ENCODE data around the gene ARHGEF40.
A peak's percentile ranks its signal among the peaks of the same experiment; 100 is the strongest.
"Not testable (repeated sequence)": the region's sequence is repeated elsewhere in the genome, so short reads cannot be mapped to it uniquely, and the experiment has no call there.

Gene ARHGEF40

GRCh38 chr14:21040370-21040925 lies 29.7 kb upstream of the ARHGEF40 start:
- no peak for DNase-seq

GRCh38 chr14:21040941-21041340 lies 29.2 kb upstream of the ARHGEF40 start:
- DNase-seq: not testable (repeated sequence)

- no peak for DNase-seq
Measured at GRCh38 chr14:21041676-21042433, 28.2 kb upstream of the ARHGEF40 start, which contains the start of gene RNASE7. Gene RNASE7 (plus strand): TSS chr14:21042362. CDS start chr14:21042993, 631 bp downstream.

- DNase-seq: no peak
Measured at GRCh38 chr14:21042918-21043317, 27.2 kb upstream of the ARHGEF40 start.

- DNase-seq: no peak
Measured at GRCh38 chr14:21043387-21043973, 26.6 kb upstream of the ARHGEF40 start.

- no peak for DNase-seq
Measured at GRCh38 chr14:21043974-21044618, 26.0 kb upstream of the ARHGEF40 start.

GRCh38 chr14:21047378-21047781 lies 22.7 kb upstream of the ARHGEF40 start:
- no peak for DNase-seq

GRCh38 chr14:21048638-21049037 lies 21.5 kb upstream of the ARHGEF40 start:
- no peak for DNase-seq

GRCh38 chr14:21049271-21049673 lies 20.8 kb upstream of the ARHGEF40 start:
- DNase-seq: no peak

- no peak for DNase-seq
Measured at GRCh38 chr14:21050597-21050996, 19.5 kb upstream of the ARHGEF40 start.

- no peak for DNase-seq
Measured at GRCh38 chr14:21053184-21054122, 16.7 kb upstream of the ARHGEF40 start.

GRCh38 chr14:21054123-21054767 lies 15.9 kb upstream of the ARHGEF40 start:
- DNase-seq: no peak

- no peak for DNase-seq
Measured at GRCh38 chr14:21054768-21055145, 15.3 kb upstream of the ARHGEF40 start.

GRCh38 chr14:21055432-21056117 lies 14.5 kb upstream of the ARHGEF40 start:
- DNase-seq: no peak

- no peak for DNase-seq
Measured at GRCh38 chr14:21056520-21057163, 13.5 kb upstream of the ARHGEF40 start.

- DNase-seq: peak; percentile 35
Measured at GRCh38 chr14:21057803-21058675, 12.1 kb upstream of the ARHGEF40 start, which contains the start of gene RNASE8. Gene RNASE8 (plus strand): TSS chr14:21057822. CDS start chr14:21057893, 71 bp downstream.

- DNase-seq: no peak
Measured at GRCh38 chr14:21058903-21059302, 11.2 kb upstream of the ARHGEF40 start.

GRCh38 chr14:21059842-21060613 lies 10.1 kb upstream of the ARHGEF40 start:
- no peak for DNase-seq
